Measurements from ENCODE around the gene CAV2. TPM values are rescaled to one million over a fixed set of nuclear protein-coding genes. Genes with fewer than 3 reads are reported as not detected.

The CAV2 gene
- total RNA-seq, 1 donor from 2014 or later = 35.0 TPM

- Histone ChIP-seq H3K9me3 (ENCODE audit: control insufficient read depth in 3 of 3, low read length in 3 of 3) (no peaks in the 10 kb centered on the region), H3K4me1 (ENCODE audit: control insufficient read depth in 3 of 3, insufficient read depth in 3 of 3, low read length in 3 of 3) (peaks cover 6 to 11% (median 10%) of the 10 kb centered on the region in 3 donors), H3K9ac (ENCODE audit: low read depth in 1 of 3, low read length in 3 of 3) (no peak overlapping the region), H3K27ac (ENCODE audit: low read depth, low read length) (no peak overlapping the region), H3K27me3 (ENCODE audit: control insufficient read depth in 3 of 3, insufficient read depth in 3 of 3, low read length in 3 of 3) (no peaks in the 10 kb centered on the region), H3K36me3 (ENCODE audit: control insufficient read depth in 3 of 3, insufficient read depth in 3 of 3, low read length in 3 of 3) (no peaks in the 10 kb centered on the region), H3K4me3 (ENCODE audit: low read length in 3 of 3) (no peak overlapping the region)
Observed at GRCh38 chr7:116551692-116552091, 52.2 kb downstream of the CAV2 start.

GRCh38 chr7:116552602-116553001, 53.1 kb downstream of the CAV2 start:
- Histone ChIP-seq H3K27me3 (ENCODE audit: control insufficient read depth in 3 of 3, insufficient read depth in 3 of 3, low read length in 3 of 3) (no peaks in the 10 kb centered on the region), H3K4me3 (ENCODE audit: low read length in 3 of 3) (no peak overlapping the region), H3K4me1 (ENCODE audit: control insufficient read depth in 3 of 3, insufficient read depth in 3 of 3, low read length in 3 of 3) (peaks cover 6 to 11% (median 6%) of the 10 kb centered on the region in 3 donors), H3K27ac (ENCODE audit: low read depth, low read length) (no peak overlapping the region), H3K9ac (ENCODE audit: low read depth in 1 of 3, low read length in 3 of 3) (no peak overlapping the region), H3K9me3 (ENCODE audit: control insufficient read depth in 3 of 3, low read length in 3 of 3) (no peaks in the 10 kb centered on the region), H3K36me3 (ENCODE audit: control insufficient read depth in 3 of 3, insufficient read depth in 3 of 3, low read length in 3 of 3) (no peaks in the 10 kb centered on the region)

- Histone ChIP-seq H3K9me3 (ENCODE audit: control insufficient read depth in 3 of 3, low read length in 3 of 3) (no peaks in the 10 kb centered on the region), H3K27ac (ENCODE audit: low read depth, low read length) (no peak overlapping the region), H3K4me1 (ENCODE audit: control insufficient read depth in 3 of 3, insufficient read depth in 3 of 3, low read length in 3 of 3) (peaks cover 6 to 11% (median 6%) of the 10 kb centered on the region in 3 donors), H3K27me3 (ENCODE audit: control insufficient read depth in 3 of 3, insufficient read depth in 3 of 3, low read length in 3 of 3) (no peaks in the 10 kb centered on the region), H3K9ac (ENCODE audit: low read depth in 1 of 3, low read length in 3 of 3) (no peak overlapping the region), H3K36me3 (ENCODE audit: control insufficient read depth in 3 of 3, insufficient read depth in 3 of 3, low read length in 3 of 3) (no peaks in the 10 kb centered on the region), H3K4me3 (ENCODE audit: low read length in 3 of 3) (no peak overlapping the region)
Observed at GRCh38 chr7:116553168-116553964, 53.8 kb downstream of the CAV2 start.

- Histone ChIP-seq H3K9me3 (ENCODE audit: control insufficient read depth in 3 of 3, low read length in 3 of 3) (no peaks in the 10 kb centered on the region), H3K27ac (ENCODE audit: low read depth, low read length) (no peak overlapping the region), H3K4me3 (ENCODE audit: low read length in 3 of 3) (no peak overlapping the region), H3K4me1 (ENCODE audit: control insufficient read depth in 3 of 3, insufficient read depth in 3 of 3, low read length in 3 of 3) (peaks cover 6 to 13% (median 6%) of the 10 kb centered on the region in 3 donors), H3K9ac (ENCODE audit: low read depth in 1 of 3, low read length in 3 of 3) (no peak overlapping the region), H3K36me3 (ENCODE audit: control insufficient read depth in 3 of 3, insufficient read depth in 3 of 3, low read length in 3 of 3) (peaks cover 0 to 3% (median 0%) of the 10 kb centered on the region in 3 donors), H3K27me3 (ENCODE audit: control insufficient read depth in 3 of 3, insufficient read depth in 3 of 3, low read length in 3 of 3) (no peaks in the 10 kb centered on the region)
Observed at GRCh38 chr7:116554436-116554835, 54.9 kb downstream of the CAV2 start.

GRCh38 chr7:116554911-116555310, 55.4 kb downstream of the CAV2 start:
- Histone ChIP-seq H3K9me3 (ENCODE audit: control insufficient read depth in 3 of 3, low read length in 3 of 3) (no peaks in the 10 kb centered on the region), H3K36me3 (ENCODE audit: control insufficient read depth in 3 of 3, insufficient read depth in 3 of 3, low read length in 3 of 3) (peaks cover 0 to 3% (median 0%) of the 10 kb centered on the region in 3 donors), H3K27me3 (ENCODE audit: control insufficient read depth in 3 of 3, insufficient read depth in 3 of 3, low read length in 3 of 3) (no peaks in the 10 kb centered on the region), H3K4me3 (ENCODE audit: low read length in 3 of 3) (no peak overlapping the region), H3K9ac (ENCODE audit: low read depth in 1 of 3, low read length in 3 of 3) (no peak overlapping the region), H3K4me1 (ENCODE audit: control insufficient read depth in 3 of 3, insufficient read depth in 3 of 3, low read length in 3 of 3) (peaks cover 6 to 15% (median 9%) of the 10 kb centered on the region in 3 donors), H3K27ac (ENCODE audit: low read depth, low read length) (no peak overlapping the region)

GRCh38 chr7:116557066-116557585, 57.6 kb downstream of the CAV2 start:
- H3K4me1 ChIP-seq (ENCODE audit: control insufficient read depth in 3 of 3, insufficient read depth in 3 of 3, low read length in 3 of 3) = peaks cover 7 to 16% (median 12%) of the 10 kb centered on the region in 3 donors
- no peak overlapping the region for H3K4me3 ChIP-seq (ENCODE audit: low read length in 3 of 3)
- no peak overlapping the region for H3K9ac ChIP-seq (ENCODE audit: low read depth in 1 of 3, low read length in 3 of 3)
- H3K27ac ChIP-seq (ENCODE audit: low read depth, low read length) = no peak overlapping the region
- H3K9me3 ChIP-seq (ENCODE audit: control insufficient read depth in 3 of 3, low read length in 3 of 3) = no peaks in the 10 kb centered on the region
- no peaks in the 10 kb centered on the region for H3K27me3 ChIP-seq (ENCODE audit: control insufficient read depth in 3 of 3, insufficient read depth in 3 of 3, low read length in 3 of 3)
- peaks cover 0 to 3% (median 0%) of the 10 kb centered on the region in 3 donors for H3K36me3 ChIP-seq (ENCODE audit: control insufficient read depth in 3 of 3, insufficient read depth in 3 of 3, low read length in 3 of 3)

GRCh38 chr7:116557901-116558300, 58.4 kb downstream of the CAV2 start:
- Histone ChIP-seq H3K27me3 (ENCODE audit: control insufficient read depth in 3 of 3, insufficient read depth in 3 of 3, low read length in 3 of 3) (no peaks in the 10 kb centered on the region), H3K27ac (ENCODE audit: low read depth, low read length) (no peak overlapping the region), H3K4me3 (ENCODE audit: low read length in 3 of 3) (no peak overlapping the region), H3K9ac (ENCODE audit: low read depth in 1 of 3, low read length in 3 of 3) (no peak overlapping the region), H3K36me3 (ENCODE audit: control insufficient read depth in 3 of 3, insufficient read depth in 3 of 3, low read length in 3 of 3) (peaks cover 0 to 3% (median 0%) of the 10 kb centered on the region in 3 donors), H3K9me3 (ENCODE audit: control insufficient read depth in 3 of 3, low read length in 3 of 3) (no peaks in the 10 kb centered on the region), H3K4me1 (ENCODE audit: control insufficient read depth in 3 of 3, insufficient read depth in 3 of 3, low read length in 3 of 3) (peaks cover 7 to 16% (median 12%) of the 10 kb centered on the region in 3 donors)

Other genes with a start within 250 kb of the CAV2 start
- gene CAV1, start 25.3 kb downstream of the CAV2 start, total RNA-seq = 175 TPM
- 26.1 TPM for gene MET, start 172.5 kb downstream of the CAV2 start, total RNA-seq